Measurements from ENCODE around the gene HES1. TPM values are rescaled to one million over a fixed set of nuclear protein-coding genes. Genes with fewer than 3 reads are reported as not detected.
"Not testable (repeated sequence)": the region's sequence is repeated elsewhere in the genome, so short reads cannot be mapped to it uniquely, and the experiment has no call there.

HES1 gene
- total RNA-seq, 6 donors from 2014 or later, result 12.6 to 43.4 (median 25.9) TPM

GRCh38 chr3:194147679-194148078, 11.7 kb downstream of the HES1 start:
- DNase-seq (no peak), ATAC-seq (ENCODE audit: low FRiP score in 2 of 2) (no peak)
- TF ChIP-seq POLR2AphosphoS5 (IDR thresholded peaks at IDR 0.05), result no peak
- no peak for TF ChIP-seq CTCF (IDR thresholded peaks at IDR 0.05)
- no peak for TF ChIP-seq EP300 (IDR thresholded peaks at IDR 0.05)
- no peak for TF ChIP-seq POLR2A (IDR thresholded peaks at IDR 0.05)
- Histone ChIP-seq H3K27me3 (no peaks in the 10 kb centered on the region), H3K36me3 (no peaks in the 10 kb centered on the region), H3K4me1 (peaks cover 3 to 9% (median 6%) of the 10 kb centered on the region in 4 donors), H3K4me3 (no peak overlapping the region), H3K27ac (no peak overlapping the region), H3K9me3 (no peaks in the 10 kb centered on the region)
- 94 to 96% methylated on average over 7 of the region's 7 CpGs for WGBS, 2 donors

- Histone ChIP-seq H3K27me3 (no peaks in the 10 kb centered on the region), H3K36me3 (no peaks in the 10 kb centered on the region), H3K4me3 (no peak overlapping the region), H3K27ac (no peak overlapping the region), H3K9me3 (no peaks in the 10 kb centered on the region), H3K4me1 (peaks cover 0 to 8% (median 4%) of the 10 kb centered on the region in 4 donors)
- no peak for DNase-seq
- no peak for ATAC-seq (ENCODE audit: low FRiP score in 2 of 2)
- TF ChIP-seq CTCF (IDR thresholded peaks at IDR 0.05), result no peak
- no peak for TF ChIP-seq EP300 (IDR thresholded peaks at IDR 0.05)
- no peak for TF ChIP-seq POLR2AphosphoS5 (IDR thresholded peaks at IDR 0.05)
- no peak for TF ChIP-seq POLR2A (IDR thresholded peaks at IDR 0.05)
- WGBS, 2 donors, result 63 to 71% methylated on average over 7 of the region's 7 CpGs
Measured at GRCh38 chr3:194148383-194148782, 12.4 kb downstream of the HES1 start.

- DNase-seq (no peak), ATAC-seq (ENCODE audit: low FRiP score in 2 of 2) (no peak)
- 87% methylated on average over 8 of the region's 8 CpGs for WGBS, 2 donors
- peaks cover 0 to 8% (median 4%) of the 10 kb centered on the region in 4 donors for H3K4me1 ChIP-seq
- no peak overlapping the region for H3K27ac ChIP-seq
- H3K4me3 ChIP-seq, result no peak overlapping the region
- no peaks in the 10 kb centered on the region for H3K27me3 ChIP-seq
- no peaks in the 10 kb centered on the region for H3K36me3 ChIP-seq
- peaks cover 0 to 10% (median 8%) of the 10 kb centered on the region in 4 donors for H3K9me3 ChIP-seq
- TF ChIP-seq POLR2A (IDR thresholded peaks at IDR 0.05) (no peak), CTCF (IDR thresholded peaks at IDR 0.05) (no peak), POLR2AphosphoS5 (IDR thresholded peaks at IDR 0.05) (no peak), EP300 (IDR thresholded peaks at IDR 0.05) (no peak)
Measured at GRCh38 chr3:194150252-194150934, 14.4 kb downstream of the HES1 start.

DNA sequence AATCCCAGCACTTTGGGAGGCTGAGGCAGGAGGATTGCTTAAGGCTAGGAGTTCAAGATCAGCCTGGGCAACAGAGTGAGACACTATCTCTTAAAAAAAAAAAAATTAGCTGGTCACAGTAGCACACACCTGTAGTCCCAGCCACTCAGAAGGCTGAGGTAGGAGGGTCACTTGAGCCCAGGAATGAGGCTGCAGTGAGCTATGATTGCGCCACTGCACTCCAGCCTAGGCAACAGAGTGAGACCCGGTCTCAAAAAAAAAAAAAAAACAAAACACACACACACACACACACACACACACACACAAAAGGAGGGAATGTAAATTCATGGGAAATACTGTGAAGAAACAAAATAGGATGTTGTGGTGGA, 15.0 kb downstream of the HES1 start:
- not testable (repeated sequence) for H3K36me3 ChIP-seq; H3K27ac ChIP-seq; H3K27me3 ChIP-seq; H3K4me1 ChIP-seq; H3K4me3 ChIP-seq; ATAC-seq (ENCODE audit: low FRiP score in 2 of 2); H3K9me3 ChIP-seq
- DNase-seq, result peak in 1 of 2 donors; percentile 76
- 59 to 72% methylated on average over 2 of the region's 2 CpGs for WGBS, 2 donors

GRCh38 chr3:194154346-194154745, 18.4 kb downstream of the HES1 start:
- no peak for TF ChIP-seq CTCF (IDR thresholded peaks at IDR 0.05)
- no peak for TF ChIP-seq POLR2AphosphoS5 (IDR thresholded peaks at IDR 0.05)
- no peak for TF ChIP-seq POLR2A (IDR thresholded peaks at IDR 0.05)
- no peak for TF ChIP-seq EP300 (IDR thresholded peaks at IDR 0.05)
- Histone ChIP-seq H3K4me3 (no peak overlapping the region), H3K27ac (no peak overlapping the region), H3K36me3 (no peaks in the 10 kb centered on the region), H3K4me1 (peaks cover 0 to 2% (median 0%) of the 10 kb centered on the region in 4 donors), H3K9me3 (peaks cover 0 to 10% (median 8%) of the 10 kb centered on the region in 4 donors), H3K27me3 (no peaks in the 10 kb centered on the region)
- DNase-seq, result no peak
- WGBS, 2 donors, result 94 to 100% methylated on average over 4 to 6 of the region's 6 CpGs
- ATAC-seq (ENCODE audit: low FRiP score in 2 of 2), result no peak
